GM21825 (cell line): ENCODE data around the gene SLC45A2.
"Not testable (repeated sequence)": the region's sequence is repeated elsewhere in the genome, so short reads cannot be mapped to it uniquely, and the experiment has no call there.

Source experiments
- ATAC-seq: cut with Tn5 transposase; IDR thresholded peaks from one replicate; pipeline ENCODE4 v1.9.1; 2021; ENCODE audit warnings: mild to moderate bottlenecking, moderate library complexity; ENCODE audit not compliant: unreplicated experiment

SLC45A2 gene

GRCh38 chr5:33929925-33930690 lies 54.4 kb downstream of the SLC45A2 start:
- no peak for ATAC-seq

- no peak for ATAC-seq
Measured at GRCh38 chr5:33928283-33928682, 56.2 kb downstream of the SLC45A2 start.

- ATAC-seq = no peak
Measured at GRCh38 chr5:33927685-33928084, 56.8 kb downstream of the SLC45A2 start.

- no peak for ATAC-seq
Measured at GRCh38 chr5:33925278-33925677, 59.2 kb downstream of the SLC45A2 start.

- ATAC-seq = no peak
Measured at GRCh38 chr5:33921002-33921401, 63.5 kb downstream of the SLC45A2 start.

GRCh38 chr5:33914844-33915243 lies 69.6 kb downstream of the SLC45A2 start:
- ATAC-seq = not testable (repeated sequence)

- ATAC-seq = not testable (repeated sequence)
Measured at GRCh38 chr5:33906248-33906647, 78.2 kb downstream of the SLC45A2 start.

- no peak for ATAC-seq
Measured at GRCh38 chr5:33905381-33905780, 79.1 kb downstream of the SLC45A2 start.

GRCh38 chr5:33903118-33903517 lies 81.4 kb downstream of the SLC45A2 start:
- no peak for ATAC-seq

- no peak for ATAC-seq
Measured at GRCh38 chr5:33901156-33901555, 83.3 kb downstream of the SLC45A2 start.
